ENCODE measurements around the gene CFAP43. TPM values are rescaled to one million over a fixed set of nuclear protein-coding genes. Genes with fewer than 3 reads are reported as not detected.

CFAP43 gene
- total RNA-seq, 4 donors from 2014 or later = 0.16 to 1.00 (median 0.68) TPM; not detected in 1

DNA sequence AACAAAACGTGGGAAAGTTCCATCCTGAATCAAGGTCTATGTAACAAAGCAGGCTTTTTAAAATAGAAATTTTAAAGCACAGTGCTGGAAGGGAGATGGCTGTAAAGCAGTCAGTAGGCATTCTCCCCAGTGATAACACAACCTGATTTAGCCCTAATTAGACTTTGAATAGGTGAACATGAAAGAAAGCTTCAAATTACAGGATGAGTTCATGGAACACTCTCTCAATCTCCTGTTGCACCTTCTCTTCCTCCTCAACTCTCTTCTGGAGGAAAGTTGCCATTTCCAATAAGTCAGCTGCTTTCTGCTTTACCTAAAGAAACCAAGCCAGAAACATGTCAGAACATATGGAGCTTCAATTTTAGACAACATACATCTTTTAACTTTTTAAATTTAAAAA is 90.1 kb downstream of the CFAP43 start:
- TF ChIP-seq EP300 (IDR thresholded peaks at IDR 0.05; ENCODE audit: low read depth) (no peak), POLR2AphosphoS5 (IDR thresholded peaks at IDR 0.05) (no peak), POLR2A (IDR thresholded peaks at IDR 0.05) (no peak)
- TF ChIP-seq, protein P1, sequence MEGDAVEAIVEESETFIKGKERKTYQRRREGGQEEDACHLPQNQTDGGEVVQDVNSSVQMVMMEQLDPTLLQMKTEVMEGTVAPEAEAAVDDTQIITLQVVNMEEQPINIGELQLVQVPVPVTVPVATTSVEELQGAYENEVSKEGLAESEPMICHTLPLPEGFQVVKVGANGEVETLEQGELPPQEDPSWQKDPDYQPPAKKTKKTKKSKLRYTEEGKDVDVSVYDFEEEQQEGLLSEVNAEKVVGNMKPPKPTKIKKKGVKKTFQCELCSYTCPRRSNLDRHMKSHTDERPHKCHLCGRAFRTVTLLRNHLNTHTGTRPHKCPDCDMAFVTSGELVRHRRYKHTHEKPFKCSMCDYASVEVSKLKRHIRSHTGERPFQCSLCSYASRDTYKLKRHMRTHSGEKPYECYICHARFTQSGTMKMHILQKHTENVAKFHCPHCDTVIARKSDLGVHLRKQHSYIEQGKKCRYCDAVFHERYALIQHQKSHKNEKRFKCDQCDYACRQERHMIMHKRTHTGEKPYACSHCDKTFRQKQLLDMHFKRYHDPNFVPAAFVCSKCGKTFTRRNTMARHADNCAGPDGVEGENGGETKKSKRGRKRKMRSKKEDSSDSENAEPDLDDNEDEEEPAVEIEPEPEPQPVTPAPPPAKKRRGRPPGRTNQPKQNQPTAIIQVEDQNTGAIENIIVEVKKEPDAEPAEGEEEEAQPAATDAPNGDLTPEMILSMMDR (IDR thresholded peaks at IDR 0.05) = no peak
- intact Hi-C loops (cut with DNase I; ENCODE audit: low total_unique reads) (no loop called here), in situ Hi-C loops (cut with MboI; ENCODE audit: low pct_ligation_motif_present in 1 of 4, low pct_unique_long_range_greater_than_20kb in 1 of 4, low sequenced_read_pairs in 3 of 4) (no loop called here)
- Histone ChIP-seq H3K27ac (no peak overlapping the region), H3K4me1 (no peaks in the 10 kb centered on the region), H3K4me3 (no peak overlapping the region), H3K9me3 (no peaks in the 10 kb centered on the region), H3K27me3 (no peaks in the 10 kb centered on the region), H3K36me3 (no peaks in the 10 kb centered on the region)
- DNase-seq = no peak
- WGBS, 2 donors (ENCODE audit: low coverage in 1 of 2) = 30 to 31% methylated on average over 1 of the region's 1 CpG

DNA sequence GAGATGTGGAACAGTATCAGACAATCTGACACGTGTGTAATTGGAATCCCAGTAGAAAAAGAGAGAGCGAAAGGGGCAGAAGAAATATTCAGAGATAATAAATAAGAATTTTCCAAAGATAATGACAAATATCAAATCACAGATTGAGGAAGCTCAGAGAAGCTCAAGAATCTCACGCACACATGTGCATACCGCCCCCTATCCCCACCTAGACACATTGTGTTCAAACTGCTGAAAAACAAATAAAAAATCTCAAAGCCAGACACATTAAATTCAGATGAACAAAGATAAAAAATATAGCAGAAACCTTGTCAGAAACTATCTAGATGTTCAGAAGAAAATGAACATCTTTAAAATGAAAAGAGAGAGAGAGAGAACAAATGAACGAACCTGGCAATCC is 92.9 kb downstream of the CFAP43 start:
- Histone ChIP-seq H3K4me1 (no peaks in the 10 kb centered on the region), H3K27ac (no peak overlapping the region), H3K27me3 (no peaks in the 10 kb centered on the region), H3K36me3 (no peaks in the 10 kb centered on the region), H3K9me3 (no peaks in the 10 kb centered on the region), H3K4me3 (no peak overlapping the region)
- WGBS, 2 donors (ENCODE audit: low coverage in 1 of 2) = 68 to 79% methylated on average over 5 of the region's 5 CpGs
- no peak for DNase-seq
- intact Hi-C loops (cut with DNase I; ENCODE audit: low total_unique reads) (no loop called here), in situ Hi-C loops (cut with MboI; ENCODE audit: low pct_ligation_motif_present in 1 of 4, low pct_unique_long_range_greater_than_20kb in 1 of 4, low sequenced_read_pairs in 3 of 4) (no loop called here)
- TF ChIP-seq, protein P1 (IDR thresholded peaks at IDR 0.05) = no peak
- TF ChIP-seq POLR2A (IDR thresholded peaks at IDR 0.05) (no peak), EP300 (IDR thresholded peaks at IDR 0.05; ENCODE audit: low read depth) (no peak), POLR2AphosphoS5 (IDR thresholded peaks at IDR 0.05) (no peak)

- H3K9me3 ChIP-seq = no peaks in the 10 kb centered on the region
- H3K36me3 ChIP-seq = no peaks in the 10 kb centered on the region
- H3K27ac ChIP-seq = no peak overlapping the region
- in situ Hi-C loops (cut with MboI; ENCODE audit: low pct_ligation_motif_present in 1 of 4, low pct_unique_long_range_greater_than_20kb in 1 of 4, low sequenced_read_pairs in 3 of 4) (no loop called here), intact Hi-C loops (cut with DNase I; ENCODE audit: low total_unique reads) (no loop called here)
- 91 to 92% methylated on average over 3 to 6 of the region's 6 CpGs for WGBS, 2 donors (ENCODE audit: low coverage in 1 of 2)
- H3K27me3 ChIP-seq = peaks cover 8% of the 10 kb centered on the region
- DNase-seq = no peak
- no peak overlapping the region for H3K4me3 ChIP-seq
- H3K4me1 ChIP-seq = no peaks in the 10 kb centered on the region
- TF ChIP-seq, protein P1 (IDR thresholded peaks at IDR 0.05) = no peak
- no peak for TF ChIP-seq EP300 (IDR thresholded peaks at IDR 0.05; ENCODE audit: low read depth)
- TF ChIP-seq POLR2A (IDR thresholded peaks at IDR 0.05) = no peak
- no peak for TF ChIP-seq POLR2AphosphoS5 (IDR thresholded peaks at IDR 0.05)
These were observed 94.0 kb downstream of the CFAP43 start for GRCh38 chr10:104138131-104138530.

GRCh38 chr10:104130041-104130440 is 102.1 kb downstream of the CFAP43 start:
- in situ Hi-C loops (cut with MboI; ENCODE audit: low pct_ligation_motif_present in 1 of 4, low pct_unique_long_range_greater_than_20kb in 1 of 4, low sequenced_read_pairs in 3 of 4) = no loop called here
- TF ChIP-seq POLR2A (IDR thresholded peaks at IDR 0.05) = no peak
- TF ChIP-seq POLR2AphosphoS5 (IDR thresholded peaks at IDR 0.05) = no peak
- TF ChIP-seq EP300 (IDR thresholded peaks at IDR 0.05; ENCODE audit: low read depth) = no peak
- TF ChIP-seq, protein P1 (IDR thresholded peaks at IDR 0.05) = no peak
- H3K9me3 ChIP-seq = no peaks in the 10 kb centered on the region
- WGBS, 2 donors (ENCODE audit: low coverage in 1 of 2) = 62 to 67% methylated on average over 3 of the region's 3 CpGs
- intact Hi-C loops (cut with DNase I; ENCODE audit: low total_unique reads) = no loop called here
- DNase-seq = no peak
- no peaks in the 10 kb centered on the region for H3K4me1 ChIP-seq
- H3K4me3 ChIP-seq = no peak overlapping the region
- no peak overlapping the region for H3K27ac ChIP-seq
- H3K27me3 ChIP-seq = peaks cover 8% of the 10 kb centered on the region
- no peaks in the 10 kb centered on the region for H3K36me3 ChIP-seq

Measured in transverse colon (tissue), 4 donors.